ENCODE measurements around the gene CRTC1. TPM values are rescaled to one million over a fixed set of nuclear protein-coding genes. Genes with fewer than 3 reads are reported as not detected.

Gene CRTC1
- total RNA-seq, 3 donors from 2014 or later: 11.5 to 15.1 (median 12.5) TPM

DNA sequence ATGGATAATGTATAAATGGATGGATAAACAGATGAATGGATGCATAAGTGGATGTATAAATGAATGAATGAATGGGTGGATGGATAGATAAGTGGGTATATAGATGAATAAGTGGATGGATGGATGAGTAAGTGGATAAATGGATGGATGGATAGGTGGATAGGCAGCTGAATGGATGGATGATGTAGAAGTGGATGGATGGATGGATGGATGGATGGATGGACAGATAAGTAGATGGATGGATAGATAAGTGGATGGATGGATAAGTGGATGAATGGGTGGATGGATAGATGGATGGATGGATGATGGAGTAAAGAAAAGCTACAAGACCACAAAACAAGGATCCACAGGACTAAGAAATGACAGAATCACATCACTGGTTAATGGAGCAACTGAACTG is 116.6 kb downstream of the CRTC1 start:
- intact Hi-C loops (cut with DNase I, micrococcal nuclease): no loop called here
- TF ChIP-seq, protein P1, sequence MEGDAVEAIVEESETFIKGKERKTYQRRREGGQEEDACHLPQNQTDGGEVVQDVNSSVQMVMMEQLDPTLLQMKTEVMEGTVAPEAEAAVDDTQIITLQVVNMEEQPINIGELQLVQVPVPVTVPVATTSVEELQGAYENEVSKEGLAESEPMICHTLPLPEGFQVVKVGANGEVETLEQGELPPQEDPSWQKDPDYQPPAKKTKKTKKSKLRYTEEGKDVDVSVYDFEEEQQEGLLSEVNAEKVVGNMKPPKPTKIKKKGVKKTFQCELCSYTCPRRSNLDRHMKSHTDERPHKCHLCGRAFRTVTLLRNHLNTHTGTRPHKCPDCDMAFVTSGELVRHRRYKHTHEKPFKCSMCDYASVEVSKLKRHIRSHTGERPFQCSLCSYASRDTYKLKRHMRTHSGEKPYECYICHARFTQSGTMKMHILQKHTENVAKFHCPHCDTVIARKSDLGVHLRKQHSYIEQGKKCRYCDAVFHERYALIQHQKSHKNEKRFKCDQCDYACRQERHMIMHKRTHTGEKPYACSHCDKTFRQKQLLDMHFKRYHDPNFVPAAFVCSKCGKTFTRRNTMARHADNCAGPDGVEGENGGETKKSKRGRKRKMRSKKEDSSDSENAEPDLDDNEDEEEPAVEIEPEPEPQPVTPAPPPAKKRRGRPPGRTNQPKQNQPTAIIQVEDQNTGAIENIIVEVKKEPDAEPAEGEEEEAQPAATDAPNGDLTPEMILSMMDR (IDR thresholded peaks at IDR 0.05): no peak

DNA sequence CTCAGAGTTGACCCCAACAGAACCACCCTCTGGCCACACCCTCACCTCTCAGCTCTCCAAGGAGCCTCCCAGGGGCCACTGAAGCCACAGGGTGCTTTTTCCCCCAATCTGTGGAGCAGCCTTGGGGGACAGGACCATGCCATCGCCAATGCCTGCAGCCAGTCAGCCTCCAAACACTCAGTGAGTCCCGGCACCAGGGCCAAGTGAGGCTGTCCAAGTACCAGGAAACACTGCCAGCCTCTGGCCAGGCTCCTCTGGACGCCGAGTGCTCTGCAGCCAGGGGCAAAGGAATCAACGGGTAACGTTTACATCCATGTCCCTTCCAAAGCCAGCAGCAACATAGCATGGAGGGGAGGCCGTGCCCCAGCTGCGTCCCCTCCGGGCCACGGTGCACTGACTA is 117.2 kb downstream of the CRTC1 start:
- Histone ChIP-seq H3K36me3 (ENCODE audit: low read depth) (no peaks in the 10 kb centered on the region), H3K4me1 (ENCODE audit: low read depth) (no peaks in the 10 kb centered on the region), H3K9me3 (no peaks in the 10 kb centered on the region), H3K4me3 (no peak overlapping the region)
- ATAC-seq (no peak), DNase-seq (no peak)
- TF ChIP-seq, protein P1 (IDR thresholded peaks at IDR 0.05): no peak
- intact Hi-C loops (cut with DNase I, micrococcal nuclease): no loop called here

More for the DNA sequence above, 116.6 kb downstream of the CRTC1 start:
- no peaks in the 10 kb centered on the region for H3K36me3 ChIP-seq (ENCODE audit: low read depth)
- H3K9me3 ChIP-seq: no peaks in the 10 kb centered on the region
- no peak for DNase-seq
- H3K4me1 ChIP-seq (ENCODE audit: low read depth): no peaks in the 10 kb centered on the region
- ATAC-seq: no peak
- no peak overlapping the region for H3K4me3 ChIP-seq

DNA sequence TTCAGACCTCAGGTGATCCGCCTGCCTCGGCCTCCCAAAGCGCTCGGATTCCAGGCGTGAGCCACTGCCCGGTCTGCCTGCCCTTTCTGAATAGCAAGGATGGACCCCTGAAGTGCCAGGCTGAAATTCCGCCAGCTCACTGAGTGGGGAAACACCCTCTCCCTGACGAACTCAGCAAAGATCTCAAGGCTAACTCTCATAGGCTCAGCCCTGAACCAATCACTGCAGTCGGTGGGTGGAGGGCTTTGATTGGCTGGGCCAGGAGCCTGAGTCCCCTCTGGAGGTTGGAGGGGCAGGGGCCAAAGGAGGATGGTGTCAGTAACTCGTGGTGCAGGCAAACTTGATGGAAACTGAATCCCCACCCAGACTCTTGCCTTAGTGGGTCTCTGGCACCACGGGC is 118.9 kb downstream of the CRTC1 start:
- H3K4me3 ChIP-seq: no peak overlapping the region
- no peaks in the 10 kb centered on the region for H3K9me3 ChIP-seq
- no peak for ATAC-seq
- no peaks in the 10 kb centered on the region for H3K36me3 ChIP-seq (ENCODE audit: low read depth)
- DNase-seq: no peak
- intact Hi-C loops (cut with DNase I, micrococcal nuclease): no loop called here
- TF ChIP-seq, protein P1 (IDR thresholded peaks at IDR 0.05): no peak
- H3K4me1 ChIP-seq (ENCODE audit: low read depth): no peaks in the 10 kb centered on the region

DNA sequence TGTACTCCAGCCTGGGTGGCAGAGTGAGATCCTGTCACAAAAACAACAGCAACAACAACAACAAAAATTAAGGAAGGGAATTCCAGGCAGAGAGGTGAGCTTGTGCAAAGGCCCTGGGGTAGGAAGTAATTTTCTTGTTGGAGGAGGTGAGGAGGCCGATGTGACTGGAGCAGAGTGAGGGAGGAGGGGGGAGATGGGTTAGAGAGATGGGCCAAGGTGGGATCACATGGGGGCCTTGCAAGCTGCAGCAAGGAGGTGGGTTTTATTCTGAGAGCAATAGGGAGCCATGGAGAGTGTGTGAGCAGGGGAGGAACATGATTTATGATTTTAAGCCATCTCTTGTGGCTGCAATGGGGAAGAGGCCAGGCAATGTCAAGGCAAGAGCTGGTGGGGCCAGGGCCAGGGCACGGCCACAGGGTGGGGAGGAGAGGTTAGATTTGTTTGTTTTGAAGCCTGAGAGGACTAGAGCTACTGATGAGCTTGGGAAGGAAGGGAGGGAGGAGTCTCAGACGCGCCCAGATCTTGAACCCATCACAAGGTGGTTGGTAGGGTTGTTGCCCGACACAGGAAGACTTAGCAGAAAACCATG is 120.2 kb downstream of the CRTC1 start:
- Histone ChIP-seq H3K9me3 (no peaks in the 10 kb centered on the region), H3K4me1 (ENCODE audit: low read depth) (no peaks in the 10 kb centered on the region), H3K4me3 (no peak overlapping the region), H3K36me3 (ENCODE audit: low read depth) (no peaks in the 10 kb centered on the region)
- TF ChIP-seq, protein P1 (IDR thresholded peaks at IDR 0.05): no peak
- ATAC-seq (no peak), DNase-seq (no peak)
- intact Hi-C loops (cut with DNase I, micrococcal nuclease): no loop called here

DNA sequence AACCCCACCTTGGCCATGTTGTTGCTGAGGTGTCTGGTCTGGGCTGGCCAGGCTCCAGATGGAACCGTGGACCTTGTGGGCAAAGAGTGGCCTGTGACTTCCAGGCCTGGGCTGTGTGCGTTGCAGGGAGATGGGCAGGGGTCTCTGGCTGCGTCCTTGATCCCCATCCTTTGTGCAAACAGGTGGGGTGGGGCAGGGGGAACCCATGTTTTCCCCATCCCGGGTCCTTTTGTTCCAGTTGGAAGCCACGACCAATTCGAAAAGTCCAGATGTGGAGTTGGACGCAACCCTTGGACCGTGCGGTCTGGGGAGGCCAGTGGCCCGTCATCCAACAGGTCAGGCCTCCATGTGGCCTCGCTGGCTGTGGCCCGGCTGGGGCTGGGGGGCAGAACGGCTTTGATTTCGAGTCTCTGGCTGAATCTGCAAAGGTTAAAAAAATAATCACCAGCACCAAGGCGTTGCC is 120.7 kb downstream of the CRTC1 start:
- no peaks in the 10 kb centered on the region for H3K36me3 ChIP-seq (ENCODE audit: low read depth)
- intact Hi-C loops (cut with DNase I, micrococcal nuclease): no loop called here
- TF ChIP-seq, protein P1 (IDR thresholded peaks at IDR 0.05): no peak
- DNase-seq: no peak
- no peak overlapping the region for H3K4me3 ChIP-seq
- no peaks in the 10 kb centered on the region for H3K9me3 ChIP-seq
- ATAC-seq: no peak
- no peaks in the 10 kb centered on the region for H3K4me1 ChIP-seq (ENCODE audit: low read depth)

DNA sequence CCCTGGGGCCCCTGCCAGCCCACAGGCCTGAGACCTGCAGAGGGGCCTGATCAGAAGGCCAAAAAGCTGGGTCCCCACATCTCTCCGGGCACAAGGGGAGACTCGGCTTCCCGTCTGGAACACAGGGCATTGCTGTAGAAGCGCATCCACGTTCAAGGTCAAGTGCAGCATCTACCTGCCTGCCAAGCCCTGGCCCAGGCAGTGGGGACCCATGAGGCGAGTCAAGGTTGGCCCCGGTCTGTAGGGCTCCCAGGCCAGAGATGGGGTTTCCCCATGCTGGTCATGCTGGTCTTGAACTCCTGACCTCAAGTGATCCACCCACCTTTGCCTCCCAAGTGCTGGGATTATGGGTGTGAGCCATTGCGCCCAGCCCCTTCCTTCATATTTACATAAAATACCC is 121.2 kb downstream of the CRTC1 start:
- ATAC-seq (no peak), DNase-seq (no peak)
- Histone ChIP-seq H3K36me3 (ENCODE audit: low read depth) (no peaks in the 10 kb centered on the region), H3K4me1 (ENCODE audit: low read depth) (no peaks in the 10 kb centered on the region), H3K4me3 (no peak overlapping the region), H3K9me3 (no peaks in the 10 kb centered on the region)
- intact Hi-C loops (cut with DNase I, micrococcal nuclease): no loop called here
- TF ChIP-seq, protein P1 (IDR thresholded peaks at IDR 0.05): no peak
